ENCODE measurements around the gene HS3ST6.
"Not testable (repeated sequence)": the region's sequence is repeated elsewhere in the genome, so short reads cannot be mapped to it uniquely, and the experiment has no call there.

Gene HS3ST6

DNA sequence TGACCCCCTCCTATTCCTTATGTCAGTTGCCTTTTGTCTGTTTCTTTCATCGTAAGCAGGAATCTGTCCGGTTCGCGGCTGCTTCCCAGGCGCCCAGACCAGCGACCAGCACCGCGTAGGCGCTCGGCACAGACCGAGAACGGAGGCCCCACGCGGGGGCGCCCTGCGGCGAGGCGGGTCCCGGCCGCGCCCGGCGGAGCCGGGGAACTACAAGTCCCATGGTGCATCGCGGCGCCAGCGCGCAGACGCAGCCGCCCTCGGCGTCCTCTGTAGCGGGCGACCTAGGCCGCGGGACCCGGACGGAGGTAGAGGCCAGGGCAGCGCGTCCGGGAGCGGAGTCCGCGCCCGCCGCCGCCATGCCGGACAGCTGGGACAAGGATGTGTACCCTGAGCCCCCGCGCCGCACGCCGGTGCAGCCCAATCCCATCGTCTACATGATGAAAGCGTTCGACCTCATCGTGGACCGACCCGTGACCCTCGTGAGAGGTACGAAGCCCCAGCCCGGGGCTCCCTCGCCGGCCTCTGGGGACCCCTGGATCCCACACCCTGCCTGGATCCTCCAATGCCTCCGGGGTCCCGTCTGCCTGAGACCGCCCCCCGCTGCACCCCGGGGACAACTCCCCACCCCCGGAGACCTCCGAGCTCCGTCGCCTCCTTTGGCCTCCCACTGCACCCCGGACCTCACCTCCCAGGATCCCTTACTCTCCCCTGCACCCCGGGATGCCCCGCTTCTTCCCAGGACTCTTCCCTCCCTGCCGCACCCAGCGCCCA lies 41.2 kb upstream of the HS3ST6 start, which contains the start of gene NDUFB10:
Gene NDUFB10 (plus strand): TSS at position 270 of the 771 bp plus-strand sequence. CDS start 87 bp downstream, at position 357.
- Histone ChIP-seq H3K4me1 (ENCODE audit: insufficient read depth, low read length) (peaks cover 8% of the 10 kb centered on the region; the same call in 1 of the 2 replicates), H3K9ac (ENCODE audit: low read depth, low read length) (peak within 1 kb of the TSS; percentile 96; the same call in 1 of the 2 replicates), H3K27ac (ENCODE audit: low read length) (peak within 1 kb of the TSS; percentile 83), H3K27me3 (ENCODE audit: insufficient read depth, low read length) (peaks cover 5% of the 10 kb centered on the region; the same call in 1 of the 2 replicates), H3K36me3 (ENCODE audit: insufficient read depth, low read depth, low read length) (peaks cover 33% of the 10 kb centered on the region), H3K9me3 (ENCODE audit: insufficient read depth, low read depth, low read length) (no peaks in the 10 kb centered on the region), H3K4me3 (ENCODE audit: low read length) (peak within 1 kb of the TSS; percentile 87)

DNA sequence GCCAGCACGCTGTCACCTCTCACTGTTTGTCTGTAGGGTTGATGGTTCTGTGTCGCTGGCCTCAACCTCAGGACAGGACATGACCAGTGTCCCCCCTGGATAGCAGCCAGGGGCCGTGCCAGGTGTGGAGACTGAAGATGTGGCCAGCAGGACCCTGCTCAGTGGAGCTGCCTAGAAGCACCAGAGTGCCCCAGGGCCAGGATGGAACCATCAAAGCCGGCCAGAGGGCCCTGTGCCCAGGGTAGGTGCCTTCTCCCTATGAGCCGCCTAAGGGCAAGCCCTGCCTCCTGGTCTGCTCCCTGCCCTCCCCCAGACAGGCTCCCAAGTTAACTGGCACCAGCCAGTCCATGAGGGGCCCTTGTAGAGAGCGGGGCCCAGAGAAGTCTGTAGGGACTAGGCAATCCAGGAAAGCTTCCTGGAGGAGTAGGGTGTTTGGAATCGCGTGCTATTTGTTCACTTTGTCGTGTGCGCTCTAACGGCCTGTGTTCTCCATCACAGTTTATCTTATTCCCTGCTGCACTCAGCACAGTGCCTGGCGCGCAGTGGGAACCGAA lies 40.6 kb upstream of the HS3ST6 start:
- Histone ChIP-seq H3K4me3 (ENCODE audit: low read length) (peak overlapping the region; percentile 87; the same call in 1 of the 2 replicates), H3K36me3 (ENCODE audit: insufficient read depth, low read depth, low read length) (peaks cover 28% of the 10 kb centered on the region), H3K9me3 (ENCODE audit: insufficient read depth, low read depth, low read length) (no peaks in the 10 kb centered on the region), H3K9ac (ENCODE audit: low read depth, low read length) (no peak overlapping the region), H3K27me3 (ENCODE audit: insufficient read depth, low read length) (peaks cover 5% of the 10 kb centered on the region; the same call in 1 of the 2 replicates), H3K4me1 (ENCODE audit: insufficient read depth, low read length) (peaks cover 8% of the 10 kb centered on the region; the same call in 1 of the 2 replicates), H3K27ac (ENCODE audit: low read length) (no peak overlapping the region)

DNA sequence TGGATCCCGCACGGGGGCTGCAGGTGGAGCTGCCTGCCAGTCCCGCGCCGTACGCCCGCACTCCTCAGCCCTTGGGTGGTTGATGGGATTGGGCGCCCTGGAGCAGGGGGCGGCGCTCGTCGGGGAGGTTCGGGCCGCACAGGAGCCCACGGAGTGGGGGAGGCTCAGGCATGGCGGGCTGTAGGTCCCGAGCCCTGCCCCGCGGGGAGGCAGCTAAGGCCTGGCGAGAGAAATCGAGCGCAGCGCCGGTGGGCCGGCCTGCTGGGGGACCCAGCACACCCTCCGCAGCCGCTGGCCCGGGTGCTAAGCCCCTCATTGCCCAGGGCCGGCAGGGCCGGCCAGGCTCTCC lies 39.9 kb upstream of the HS3ST6 start:
- not testable (repeated sequence) for H3K9me3 ChIP-seq (ENCODE audit: insufficient read depth, low read depth, low read length); H3K27ac ChIP-seq (ENCODE audit: low read length); H3K4me3 ChIP-seq (ENCODE audit: low read length); H3K27me3 ChIP-seq (ENCODE audit: insufficient read depth, low read length); H3K9ac ChIP-seq (ENCODE audit: low read depth, low read length); H3K4me1 ChIP-seq (ENCODE audit: insufficient read depth, low read length)
- peaks cover 22% of the 10 kb centered on the region for H3K36me3 ChIP-seq (ENCODE audit: insufficient read depth, low read depth, low read length)

DNA sequence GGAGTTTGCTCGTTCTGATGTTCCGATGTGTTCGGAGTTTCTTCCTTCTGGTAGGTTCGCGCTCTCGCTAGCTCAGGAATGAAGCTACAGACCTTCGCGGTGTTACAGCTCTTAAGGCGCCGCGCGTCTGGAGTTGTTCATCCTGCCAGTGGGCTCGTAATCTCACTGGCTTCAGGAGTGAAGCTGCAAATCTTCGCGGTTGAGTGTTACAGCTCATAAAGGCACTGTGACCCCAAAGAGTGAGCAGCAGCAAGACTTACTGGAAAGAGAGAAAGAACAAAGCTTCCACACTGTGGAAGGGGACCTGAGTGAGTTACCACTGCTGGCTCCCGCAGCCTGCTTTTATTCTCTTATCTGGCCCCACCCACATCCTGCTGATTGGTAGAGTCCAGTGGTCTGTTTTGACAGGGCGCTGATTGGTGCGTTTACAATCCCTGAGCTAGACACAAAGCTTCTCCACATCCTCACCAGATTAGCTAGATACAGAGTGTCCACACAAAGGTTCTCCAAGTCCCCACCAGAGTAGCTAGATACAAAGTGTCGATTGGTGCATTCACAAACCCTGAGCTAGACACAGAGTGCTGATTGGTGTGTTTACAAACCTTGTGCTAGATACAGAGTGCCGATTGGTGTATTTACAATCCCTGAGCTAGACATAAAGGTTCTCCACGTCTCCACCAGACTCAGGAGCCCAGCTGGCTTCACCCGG lies 39.4 kb upstream of the HS3ST6 start:
- peaks cover 16% of the 10 kb centered on the region for H3K36me3 ChIP-seq (ENCODE audit: insufficient read depth, low read depth, low read length)
- not testable (repeated sequence) for H3K27ac ChIP-seq (ENCODE audit: low read length); H3K4me3 ChIP-seq (ENCODE audit: low read length); H3K9me3 ChIP-seq (ENCODE audit: insufficient read depth, low read depth, low read length); H3K27me3 ChIP-seq (ENCODE audit: insufficient read depth, low read length); H3K9ac ChIP-seq (ENCODE audit: low read depth, low read length); H3K4me1 ChIP-seq (ENCODE audit: insufficient read depth, low read length)

DNA sequence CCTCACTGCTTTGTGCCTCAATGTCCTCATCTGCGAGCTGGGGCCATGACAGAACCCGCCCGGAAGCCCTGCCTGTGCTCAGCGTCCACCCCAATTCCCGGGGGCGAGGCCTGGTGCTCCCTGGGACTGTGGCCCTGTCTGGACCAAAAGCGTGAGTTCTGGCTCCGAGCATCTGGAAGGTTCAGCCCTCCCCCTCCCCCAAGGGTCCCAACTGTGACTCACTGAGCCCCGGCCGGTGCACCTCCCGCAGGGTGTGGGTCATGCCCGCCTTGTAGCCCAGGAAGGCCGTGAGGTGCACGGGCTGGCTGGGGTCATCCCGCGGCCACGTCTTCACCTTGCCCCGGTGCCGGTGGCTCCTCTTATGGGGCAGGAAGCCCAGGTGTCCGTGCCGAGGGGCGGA lies 35.5 kb upstream of the HS3ST6 start:
- H3K27me3 ChIP-seq (ENCODE audit: insufficient read depth, low read length) = peaks cover 2% of the 10 kb centered on the region; the same call in 1 of the 2 replicates
- H3K27ac ChIP-seq (ENCODE audit: low read length) = no peak overlapping the region
- H3K4me1 ChIP-seq (ENCODE audit: insufficient read depth, low read length) = no peaks in the 10 kb centered on the region
- no peaks in the 10 kb centered on the region for H3K36me3 ChIP-seq (ENCODE audit: insufficient read depth, low read depth, low read length)
- no peak overlapping the region for H3K9ac ChIP-seq (ENCODE audit: low read depth, low read length)
- no peaks in the 10 kb centered on the region for H3K9me3 ChIP-seq (ENCODE audit: insufficient read depth, low read depth, low read length)
- H3K4me3 ChIP-seq (ENCODE audit: low read length) = no peak overlapping the region

DNA sequence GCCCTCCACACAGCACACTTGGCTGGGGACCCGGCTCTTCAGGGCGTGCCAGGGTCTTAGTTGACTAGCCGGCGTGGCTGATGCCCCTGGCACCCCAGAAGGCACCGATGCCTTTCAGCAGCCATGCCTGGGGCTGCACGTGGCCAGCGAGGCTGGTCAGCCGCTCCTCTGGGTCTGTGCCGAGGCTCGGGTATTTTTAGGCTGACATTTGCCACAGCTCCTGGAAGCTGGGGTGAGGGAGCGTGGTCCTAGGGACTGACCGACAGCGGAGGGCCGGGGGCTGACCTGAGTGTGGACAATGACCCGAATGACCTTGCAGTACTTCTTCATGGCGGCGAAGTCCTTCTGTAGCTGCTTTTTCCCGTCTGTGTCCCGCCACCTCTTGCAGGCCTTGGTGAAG lies 32.3 kb upstream of the HS3ST6 start:
- Histone ChIP-seq H3K9ac (ENCODE audit: low read depth, low read length) (no peak overlapping the region), H3K4me3 (ENCODE audit: low read length) (no peak overlapping the region), H3K36me3 (ENCODE audit: insufficient read depth, low read depth, low read length) (no peaks in the 10 kb centered on the region), H3K27me3 (ENCODE audit: insufficient read depth, low read length) (no peaks in the 10 kb centered on the region), H3K27ac (ENCODE audit: low read length) (no peak overlapping the region), H3K9me3 (ENCODE audit: insufficient read depth, low read depth, low read length) (no peaks in the 10 kb centered on the region), H3K4me1 (ENCODE audit: insufficient read depth, low read length) (no peaks in the 10 kb centered on the region)

DNA sequence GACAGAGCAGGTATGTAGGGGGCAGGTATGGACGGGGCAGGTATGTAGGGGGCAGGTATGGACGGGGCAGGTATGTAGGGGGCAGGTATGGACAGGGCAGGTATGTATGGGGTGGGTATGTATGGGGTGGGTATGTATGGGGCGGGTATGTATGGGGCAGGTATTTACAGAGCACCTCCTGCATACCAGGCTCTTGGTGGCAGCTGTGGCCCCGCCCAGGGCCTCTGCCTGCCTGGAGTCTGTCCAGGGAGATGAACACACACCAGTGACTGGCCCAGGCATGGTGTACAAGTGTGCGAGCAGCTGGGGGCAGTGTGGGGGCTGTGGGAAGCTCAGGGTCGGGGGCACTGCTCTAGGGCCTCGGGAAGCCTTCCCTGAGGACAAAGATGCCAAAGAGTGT lies 31.8 kb upstream of the HS3ST6 start:
- Histone ChIP-seq H3K4me1 (ENCODE audit: insufficient read depth, low read length) (no peaks in the 10 kb centered on the region), H3K9me3 (ENCODE audit: insufficient read depth, low read depth, low read length) (no peaks in the 10 kb centered on the region), H3K36me3 (ENCODE audit: insufficient read depth, low read depth, low read length) (no peaks in the 10 kb centered on the region), H3K4me3 (ENCODE audit: low read length) (no peak overlapping the region), H3K27me3 (ENCODE audit: insufficient read depth, low read length) (no peaks in the 10 kb centered on the region), H3K27ac (ENCODE audit: low read length) (no peak overlapping the region), H3K9ac (ENCODE audit: low read depth, low read length) (no peak overlapping the region)

DNA sequence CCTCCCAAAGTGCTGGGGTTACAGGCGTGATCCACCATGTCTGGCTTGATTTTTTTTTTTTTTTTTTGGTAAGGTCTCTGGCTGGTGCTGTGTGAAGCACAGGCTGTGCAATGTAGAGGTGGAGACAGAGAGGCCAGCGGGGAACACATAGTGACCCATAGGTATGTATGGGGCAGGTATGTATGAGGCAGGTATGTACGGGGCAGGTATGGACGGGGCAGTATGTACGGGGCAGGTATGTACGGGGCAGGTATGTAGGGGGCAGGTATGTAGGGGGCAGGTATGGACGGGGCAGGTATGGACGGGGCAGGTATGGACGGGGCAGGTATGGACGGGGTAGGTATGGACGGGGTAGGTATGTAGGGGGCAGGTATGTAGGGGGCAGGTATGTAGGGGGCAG lies 31.3 kb upstream of the HS3ST6 start:
- Histone ChIP-seq H3K4me1 (ENCODE audit: insufficient read depth, low read length) (no peaks in the 10 kb centered on the region), H3K27me3 (ENCODE audit: insufficient read depth, low read length) (no peaks in the 10 kb centered on the region), H3K36me3 (ENCODE audit: insufficient read depth, low read depth, low read length) (no peaks in the 10 kb centered on the region), H3K9ac (ENCODE audit: low read depth, low read length) (no peak overlapping the region), H3K27ac (ENCODE audit: low read length) (no peak overlapping the region), H3K4me3 (ENCODE audit: low read length) (no peak overlapping the region), H3K9me3 (ENCODE audit: insufficient read depth, low read depth, low read length) (no peaks in the 10 kb centered on the region)

DNA sequence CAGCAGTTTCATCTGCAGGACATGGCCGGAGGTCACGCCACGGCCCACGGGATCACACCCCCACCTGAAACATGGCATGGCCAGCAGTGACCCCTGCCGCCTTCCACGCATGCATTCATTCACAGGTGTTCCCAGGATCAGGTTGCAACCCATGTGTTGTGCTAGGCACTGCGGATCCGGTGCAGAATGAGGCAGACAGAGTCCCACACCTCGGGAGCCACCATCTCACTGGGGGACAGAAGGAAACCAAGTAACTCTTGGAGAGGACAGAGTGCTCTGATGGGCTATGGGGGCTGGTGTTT lies 29.1 kb upstream of the HS3ST6 start:
- Histone ChIP-seq H3K4me3 (ENCODE audit: low read length) (no peak overlapping the region), H3K9me3 (ENCODE audit: insufficient read depth, low read depth, low read length) (no peaks in the 10 kb centered on the region), H3K36me3 (ENCODE audit: insufficient read depth, low read depth, low read length) (no peaks in the 10 kb centered on the region), H3K9ac (ENCODE audit: low read depth, low read length) (no peak overlapping the region), H3K27ac (ENCODE audit: low read length) (no peak overlapping the region), H3K27me3 (ENCODE audit: insufficient read depth, low read length) (no peaks in the 10 kb centered on the region; the same call in 1 of the 2 replicates), H3K4me1 (ENCODE audit: insufficient read depth, low read length) (no peaks in the 10 kb centered on the region)

DNA sequence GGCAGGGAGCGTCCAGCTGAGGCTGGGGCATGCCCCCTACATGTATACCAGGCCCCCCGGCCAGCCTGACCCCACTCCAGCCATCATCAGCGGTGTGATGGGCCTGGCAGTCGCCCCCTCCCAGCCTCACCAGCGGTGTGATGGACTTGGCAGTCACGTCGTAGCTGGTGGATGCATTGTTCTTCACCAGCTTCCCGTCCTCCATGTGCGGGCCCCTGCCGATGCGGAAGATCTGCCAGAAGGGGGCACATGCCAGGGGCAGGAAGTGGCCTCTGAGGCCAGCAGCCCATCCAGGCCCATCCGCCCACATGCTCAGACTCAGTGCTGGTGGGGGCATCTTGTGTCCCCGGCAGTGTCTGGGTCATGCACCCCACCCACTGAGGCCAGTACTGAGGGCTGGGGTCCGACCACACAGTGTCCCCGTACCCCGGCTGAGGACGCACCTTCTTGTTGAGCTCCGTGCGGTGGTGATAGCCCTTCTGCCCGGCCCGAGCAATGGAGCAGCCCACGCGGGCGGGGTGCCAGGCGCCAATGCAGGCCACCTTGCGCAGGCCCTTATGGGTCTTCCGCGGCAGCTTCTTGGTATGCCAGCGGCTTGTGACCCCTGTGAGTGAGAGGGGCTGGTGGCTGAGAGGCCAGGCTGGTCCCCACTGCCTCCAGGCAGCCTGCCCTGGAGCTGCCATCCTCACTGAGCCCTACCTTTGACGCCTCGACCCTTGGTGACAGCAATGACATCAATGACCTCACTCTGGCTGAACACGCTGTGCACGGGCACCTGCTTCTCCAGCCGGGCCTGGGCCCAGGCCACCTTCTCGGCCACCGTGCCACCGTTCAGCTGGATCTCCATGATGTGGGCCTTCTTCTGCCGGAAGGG lies 28.5 kb upstream of the HS3ST6 start:
- Histone ChIP-seq H3K4me1 (ENCODE audit: insufficient read depth, low read length) (no peaks in the 10 kb centered on the region), H3K27me3 (ENCODE audit: insufficient read depth, low read length) (no peaks in the 10 kb centered on the region; the same call in 1 of the 2 replicates), H3K9ac (ENCODE audit: low read depth, low read length) (no peak overlapping the region), H3K36me3 (ENCODE audit: insufficient read depth, low read depth, low read length) (no peaks in the 10 kb centered on the region), H3K27ac (ENCODE audit: low read length) (no peak overlapping the region), H3K4me3 (ENCODE audit: low read length) (no peak overlapping the region), H3K9me3 (ENCODE audit: insufficient read depth, low read depth, low read length) (no peaks in the 10 kb centered on the region)

Data from iPS-20b (cell line).